Measurements from ENCODE around the gene PLCB1.

The PLCB1 gene

DNA sequence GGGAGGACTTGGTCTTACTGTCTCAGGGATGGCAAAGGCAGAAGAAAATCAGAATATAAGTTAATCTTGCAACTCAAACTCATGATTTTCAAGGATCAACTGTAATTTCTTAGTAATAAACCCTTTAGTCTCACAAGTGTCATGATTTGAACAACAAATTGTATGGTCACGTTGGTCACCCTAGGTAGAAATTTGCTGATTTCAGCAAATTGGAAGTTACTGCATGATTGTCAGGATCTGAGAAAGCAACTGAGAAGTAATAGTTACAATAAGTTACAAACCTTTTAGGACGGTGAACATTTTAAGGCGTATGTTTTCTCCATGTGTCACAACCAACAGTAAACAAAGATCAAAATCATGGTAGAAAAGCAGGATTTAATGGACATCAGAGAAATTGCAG lies 375.2 kb downstream of the PLCB1 start:
- DNase-seq (ENCODE audit: low read depth) = no peak

DNA sequence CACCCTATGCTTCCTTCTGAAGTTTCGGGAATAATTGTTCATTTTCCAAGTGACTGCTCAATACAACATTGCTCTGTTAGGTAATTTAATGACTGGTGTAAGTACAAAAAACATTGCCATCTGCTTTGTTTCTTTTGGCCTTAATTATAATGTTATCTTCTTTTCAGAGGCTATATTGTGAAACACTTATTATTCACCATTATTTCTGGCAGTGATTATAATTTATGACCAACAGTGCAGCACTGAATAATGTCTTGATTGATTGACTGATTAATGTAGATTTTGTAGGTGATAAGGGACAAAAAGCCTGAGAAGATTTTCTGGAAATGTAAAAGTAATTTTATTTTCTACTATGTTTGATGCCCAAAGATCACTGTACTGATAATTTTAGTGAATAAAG lies 377.7 kb downstream of the PLCB1 start:
- peak; percentile 11 for DNase-seq (ENCODE audit: low read depth)

DNA sequence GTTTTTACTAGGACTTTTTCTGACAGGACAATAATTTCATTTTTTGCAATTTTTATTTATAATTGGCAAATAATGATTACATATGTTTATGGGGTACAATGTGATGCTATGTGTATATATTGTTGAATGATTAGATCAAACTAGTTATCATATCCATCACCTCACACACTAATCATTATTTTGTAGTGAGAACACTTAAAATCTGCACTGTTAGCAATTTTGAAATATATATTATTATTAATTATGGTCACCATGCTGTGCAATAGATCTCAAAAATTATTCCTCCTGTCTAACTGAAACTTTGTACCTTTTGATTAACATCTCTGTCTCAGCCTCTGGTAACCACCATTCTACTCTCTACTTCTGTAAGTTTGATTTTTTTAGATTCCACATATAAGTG lies 378.7 kb downstream of the PLCB1 start:
- DNase-seq (ENCODE audit: low read depth) = no peak

DNA sequence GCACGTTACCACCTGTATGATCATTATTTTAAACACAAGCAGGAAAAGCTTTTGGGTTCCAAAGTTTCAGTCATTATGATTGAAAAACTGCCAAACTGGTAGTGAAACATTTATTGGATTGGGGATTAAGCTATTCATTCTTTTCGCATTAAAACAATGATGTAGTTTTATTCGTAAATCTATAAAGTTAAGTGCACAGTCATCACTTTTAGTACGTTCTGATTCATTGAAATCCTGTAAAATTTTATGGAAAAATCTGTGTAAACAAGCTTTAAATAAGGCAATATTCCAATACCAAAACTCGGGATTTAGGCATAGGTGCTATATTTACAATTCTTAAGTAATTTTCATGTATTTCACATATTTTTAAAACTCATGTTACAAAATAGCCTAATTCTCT lies 379.9 kb downstream of the PLCB1 start:
- no peak for DNase-seq (ENCODE audit: low read depth)

DNA sequence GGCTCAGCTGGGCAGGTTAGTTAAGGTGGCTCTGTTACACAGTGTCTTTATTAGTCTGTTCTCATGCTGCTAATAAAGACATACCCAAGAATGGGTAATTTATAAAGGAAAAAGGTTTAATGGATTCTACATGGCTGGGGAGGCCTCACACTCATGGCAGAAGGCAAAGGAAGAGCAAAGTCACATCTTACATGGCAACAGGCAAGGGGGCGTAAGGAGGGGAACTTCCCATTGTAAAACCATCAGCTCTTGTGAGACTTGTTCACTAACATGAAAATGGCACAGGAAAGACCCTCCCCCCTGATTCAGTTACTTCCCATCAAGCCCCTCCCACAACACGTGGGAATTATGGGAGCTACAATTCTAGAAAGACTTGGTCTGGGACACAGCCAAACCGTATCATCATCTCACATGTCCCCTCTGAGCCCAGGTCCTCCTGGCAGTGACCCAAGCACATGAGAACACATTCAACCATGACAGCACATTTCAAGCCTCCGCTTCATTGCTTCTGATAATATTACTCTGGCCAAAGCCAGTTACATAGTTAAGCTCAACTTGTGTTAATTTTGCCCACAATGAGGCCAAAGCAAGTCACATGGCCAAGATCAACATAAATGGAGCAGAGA lies 383.9 kb downstream of the PLCB1 start:
- no peak for DNase-seq (ENCODE audit: low read depth)

DNA sequence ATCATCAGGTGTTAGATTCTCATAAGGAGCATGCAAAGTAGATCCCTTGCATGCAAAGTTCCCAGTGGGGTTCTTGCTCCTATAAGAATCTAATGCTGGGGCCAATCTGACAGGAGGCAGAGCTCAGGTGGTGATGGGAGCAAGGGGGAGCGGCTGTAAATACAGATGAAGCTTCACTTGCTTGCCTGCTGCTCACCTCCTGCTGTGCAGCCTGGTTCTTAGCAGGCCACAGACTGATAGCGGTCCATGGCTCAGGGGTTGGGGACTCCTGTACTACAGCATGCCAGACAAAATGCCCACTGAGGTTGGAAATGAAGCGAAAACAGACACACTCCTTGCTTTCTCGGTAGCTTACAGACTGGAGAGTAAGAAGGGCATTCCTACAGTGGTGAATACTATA lies 386.8 kb downstream of the PLCB1 start:
- no peak for DNase-seq (ENCODE audit: low read depth)

DNA sequence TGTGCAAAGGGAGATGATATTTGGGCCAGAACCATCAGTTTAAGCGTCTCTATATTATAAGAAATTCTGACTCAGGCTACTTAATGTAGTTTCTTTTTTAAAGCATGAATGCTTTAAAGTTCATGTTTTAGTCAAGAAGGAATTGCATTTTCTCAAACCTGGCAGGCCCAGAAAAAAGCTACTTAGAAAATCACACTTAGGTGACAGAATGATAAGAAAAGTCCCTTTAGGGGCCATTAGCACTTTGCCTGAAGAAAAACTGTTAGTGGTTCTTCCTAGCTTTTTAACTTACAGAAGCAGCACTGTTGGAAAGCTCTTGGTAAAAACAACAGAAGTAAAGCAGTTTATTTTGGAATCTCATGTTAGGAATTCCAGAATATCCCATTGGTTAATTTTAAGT lies 387.8 kb downstream of the PLCB1 start:
- DNase-seq (ENCODE audit: low read depth) = no peak

DNA sequence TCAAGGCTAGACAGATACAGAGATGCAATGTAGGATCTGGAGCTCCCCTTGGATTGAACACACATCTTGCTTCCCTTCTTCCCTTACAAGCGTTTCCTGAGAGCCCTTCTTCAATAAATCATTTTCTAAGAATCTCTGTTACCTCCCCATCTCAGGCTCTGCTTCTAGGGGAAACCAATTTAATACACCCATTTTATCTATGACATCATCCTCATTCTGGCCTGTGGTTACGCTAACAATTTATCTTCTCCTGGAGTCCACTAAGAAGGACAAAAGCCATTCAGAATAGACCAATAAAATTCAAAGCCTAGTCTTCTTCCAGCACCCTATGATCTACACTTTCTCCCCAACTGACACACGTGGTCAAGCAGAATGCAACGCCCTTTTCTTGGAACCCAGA lies 390.1 kb downstream of the PLCB1 start:
- no peak for DNase-seq (ENCODE audit: low read depth)

DNA sequence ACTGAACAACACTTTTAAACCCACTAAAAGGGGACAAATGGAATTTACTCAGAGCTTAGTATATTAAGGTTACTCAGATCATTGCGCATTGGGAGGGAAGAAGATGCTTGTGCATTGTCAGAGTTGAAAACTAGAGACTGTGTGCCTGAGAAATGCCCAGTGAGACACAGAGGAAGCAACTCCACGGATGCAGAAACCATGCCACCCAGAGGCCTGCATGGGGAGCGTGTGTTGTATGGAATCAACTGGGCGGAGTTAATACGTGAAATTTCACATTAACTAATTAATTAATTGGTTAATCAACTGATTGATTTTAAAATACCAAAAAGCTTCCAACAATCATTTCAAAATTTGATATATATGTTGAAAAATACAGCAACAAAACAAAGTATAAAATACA lies 391.6 kb downstream of the PLCB1 start:
- no peak for DNase-seq (ENCODE audit: low read depth)

DNA sequence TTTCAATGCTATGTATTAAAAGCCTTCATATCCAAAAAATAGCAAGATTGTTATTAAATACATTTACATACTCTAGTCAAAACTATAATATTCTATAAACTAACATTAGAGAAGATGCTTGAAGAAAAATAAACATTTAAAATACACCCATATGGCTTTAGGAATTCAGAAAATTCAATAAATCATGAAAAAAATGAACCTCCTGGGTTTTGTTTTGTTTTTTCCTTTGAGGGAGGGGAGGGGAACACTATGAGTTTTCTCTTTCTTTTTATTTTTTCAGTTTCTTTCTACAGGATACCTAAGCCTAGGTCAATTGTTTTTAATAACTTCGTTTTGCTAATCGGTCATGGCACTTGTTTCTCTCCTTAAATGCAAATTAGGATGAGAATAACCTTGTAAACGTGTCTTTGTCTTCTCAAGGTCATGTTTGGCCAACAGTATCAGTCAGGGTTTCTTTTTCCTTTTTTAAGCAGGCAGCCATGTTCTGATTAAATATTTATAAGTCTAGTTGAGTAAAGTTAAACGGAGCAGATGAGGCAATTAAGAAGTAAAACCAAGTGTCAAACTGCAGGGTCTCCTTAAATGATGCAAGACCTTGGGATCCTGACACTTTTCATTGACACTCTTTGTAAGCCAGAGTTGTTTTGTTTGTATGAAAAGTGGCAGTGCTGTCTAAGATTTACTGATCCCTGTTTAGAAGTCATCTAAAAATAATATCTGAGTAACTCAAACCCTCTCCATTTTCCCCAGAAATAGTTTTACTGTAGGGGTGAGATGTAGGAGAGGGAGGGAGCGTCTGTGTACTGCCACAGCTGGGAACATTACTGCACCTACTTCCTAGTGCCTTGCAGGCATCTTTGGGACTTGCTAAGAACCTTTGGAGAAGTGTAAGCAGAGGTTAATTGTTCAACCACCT lies 392.3 kb downstream of the PLCB1 start:
- no peak for DNase-seq (ENCODE audit: low read depth)

DNA sequence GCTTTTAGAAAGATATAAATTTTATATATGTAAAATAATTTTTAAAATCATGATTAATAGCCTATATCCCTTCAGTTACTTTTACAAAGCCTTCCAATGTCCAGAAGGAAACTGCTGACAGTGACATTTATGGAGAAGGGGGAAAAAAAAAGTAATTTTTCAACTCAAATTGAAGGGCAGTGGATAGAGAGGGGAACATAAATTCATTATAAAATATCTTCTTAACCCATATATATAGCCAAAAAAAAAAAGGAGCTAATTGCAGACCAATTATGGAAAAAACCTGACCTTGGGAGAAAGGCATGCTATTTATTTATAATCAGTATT lies 392.9 kb downstream of the PLCB1 start:
- no peak for DNase-seq (ENCODE audit: low read depth)

DNA sequence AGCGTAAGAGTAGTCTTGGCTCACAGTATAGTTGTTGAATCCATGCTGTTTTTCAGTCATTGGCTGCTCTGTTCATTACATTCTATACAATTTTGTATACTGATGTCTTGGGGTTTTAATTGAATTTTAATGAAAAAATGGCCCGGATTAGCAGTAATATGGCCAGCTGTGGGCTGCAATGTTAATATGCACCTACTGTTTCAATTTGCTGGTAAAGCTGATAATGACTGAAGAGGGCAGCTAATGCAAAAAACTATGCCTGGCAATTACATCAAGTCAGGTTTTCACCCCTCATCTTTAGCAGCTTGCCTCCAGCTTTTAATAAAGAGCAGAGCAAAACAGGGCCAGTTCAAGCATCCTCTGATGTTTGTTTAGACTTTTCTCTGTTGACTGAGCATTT lies 394.5 kb downstream of the PLCB1 start:
- DNase-seq (ENCODE audit: low read depth) = no peak

DNA sequence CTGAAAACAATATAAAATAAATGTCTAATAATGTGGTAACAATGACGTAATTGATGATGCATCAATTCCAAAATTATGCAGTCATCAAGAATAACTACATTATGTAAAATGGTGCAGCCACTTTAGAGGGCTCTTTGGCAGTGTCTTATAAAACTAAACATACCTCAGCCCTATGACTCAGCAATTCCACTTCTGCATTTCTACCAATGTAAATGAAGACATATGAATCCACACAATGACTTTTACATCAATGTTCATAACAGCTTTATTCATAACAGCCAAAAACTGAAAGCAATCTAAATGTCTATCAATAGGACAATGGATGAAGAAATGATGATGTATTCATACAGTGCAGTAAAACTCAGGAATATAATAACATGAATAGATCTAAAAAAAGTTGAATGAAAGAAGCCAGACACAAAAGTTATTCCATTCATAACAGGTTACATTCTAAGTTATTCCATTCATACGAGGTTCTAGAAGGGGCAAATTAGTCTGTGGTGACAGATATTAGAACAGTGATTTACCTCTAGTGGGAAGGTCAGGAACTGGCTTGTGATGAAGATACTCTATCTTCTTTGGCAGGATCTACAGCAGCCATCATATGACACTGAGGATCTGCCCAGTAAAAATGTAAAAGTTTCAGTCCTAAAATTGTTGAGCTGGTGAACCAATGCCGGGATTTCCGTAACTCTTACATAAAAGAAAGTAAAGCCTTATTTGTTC lies 396.1 kb downstream of the PLCB1 start:
- peak; percentile 76 for DNase-seq (ENCODE audit: low read depth)

DNA sequence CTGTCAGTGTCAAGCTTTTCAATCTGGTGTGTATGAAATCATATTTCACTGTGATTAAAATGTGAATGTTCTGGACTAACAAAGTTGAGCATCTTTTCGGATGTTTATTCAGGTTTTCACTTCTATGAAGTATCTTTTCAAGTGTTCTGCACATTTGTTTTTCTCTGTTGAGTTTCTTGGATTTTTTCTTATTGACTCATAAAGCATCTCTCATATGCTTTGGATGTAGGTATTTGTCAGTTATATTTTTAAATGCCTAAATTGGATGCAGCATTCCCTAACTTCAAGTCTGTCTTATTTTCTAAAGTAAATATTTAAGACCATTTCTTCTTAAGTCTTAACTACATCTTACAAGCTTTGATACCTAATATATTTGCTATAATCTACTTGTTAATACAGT lies 398.0 kb downstream of the PLCB1 start:
- DNase-seq (ENCODE audit: low read depth) = no peak

DNA sequence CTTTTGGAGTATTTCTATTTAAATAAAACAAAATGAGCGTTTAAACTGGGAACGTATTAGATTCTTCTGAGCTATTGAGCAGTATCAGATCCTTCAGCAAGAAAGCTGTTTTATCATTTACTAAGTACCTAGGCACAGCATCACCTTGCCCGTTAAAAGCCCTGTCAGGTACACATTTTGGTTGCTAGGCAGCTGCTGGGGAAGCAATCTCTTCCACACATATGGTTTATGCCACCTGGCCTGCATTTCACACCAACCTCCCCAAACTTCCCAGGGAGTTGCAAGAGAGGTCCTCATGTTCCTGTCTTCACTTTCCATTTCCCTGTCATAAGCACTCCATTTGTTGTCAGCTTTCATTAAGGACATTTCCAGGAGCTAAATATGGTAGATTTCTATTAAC lies 400.1 kb downstream of the PLCB1 start:
- DNase-seq (ENCODE audit: low read depth) = no peak

DNA sequence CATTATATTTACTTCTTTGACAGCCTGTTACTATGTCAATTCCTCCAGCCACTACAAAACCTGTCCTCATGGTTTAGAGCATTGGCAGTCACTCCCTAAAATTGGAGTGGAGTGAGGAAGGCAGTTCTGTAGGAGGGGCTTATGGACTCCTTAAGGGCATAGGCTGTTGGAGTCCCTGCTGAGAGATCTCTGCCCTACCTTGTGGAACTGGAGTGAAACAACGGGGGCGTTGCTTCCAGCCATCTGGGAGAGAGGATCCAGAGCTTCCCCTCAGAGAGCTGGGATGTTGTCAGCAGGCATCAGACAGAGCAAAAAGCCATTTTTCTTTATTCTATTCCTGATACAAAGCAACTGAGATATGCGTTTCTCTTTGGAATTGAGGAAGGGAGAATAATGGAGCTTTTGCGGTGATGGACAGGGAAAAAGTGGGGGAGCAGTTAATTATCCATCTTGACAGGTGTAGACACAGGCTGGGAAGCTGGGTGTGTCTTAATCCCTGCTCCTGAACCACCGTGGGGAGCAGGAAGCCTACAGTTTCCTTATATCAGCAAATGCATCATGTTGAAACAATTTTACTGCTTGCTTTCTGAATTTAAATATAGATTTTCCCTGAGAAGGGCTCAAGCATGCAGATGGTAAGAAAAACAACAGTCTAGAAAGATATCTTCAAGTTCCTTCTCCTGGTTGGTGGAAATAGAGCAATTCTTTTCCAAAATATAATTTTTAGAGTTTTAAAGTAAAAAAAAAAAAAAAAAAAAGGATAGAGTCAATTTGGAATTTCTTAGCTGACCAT lies 402.5 kb downstream of the PLCB1 start:
- DNase-seq (ENCODE audit: low read depth) = no peak

DNA sequence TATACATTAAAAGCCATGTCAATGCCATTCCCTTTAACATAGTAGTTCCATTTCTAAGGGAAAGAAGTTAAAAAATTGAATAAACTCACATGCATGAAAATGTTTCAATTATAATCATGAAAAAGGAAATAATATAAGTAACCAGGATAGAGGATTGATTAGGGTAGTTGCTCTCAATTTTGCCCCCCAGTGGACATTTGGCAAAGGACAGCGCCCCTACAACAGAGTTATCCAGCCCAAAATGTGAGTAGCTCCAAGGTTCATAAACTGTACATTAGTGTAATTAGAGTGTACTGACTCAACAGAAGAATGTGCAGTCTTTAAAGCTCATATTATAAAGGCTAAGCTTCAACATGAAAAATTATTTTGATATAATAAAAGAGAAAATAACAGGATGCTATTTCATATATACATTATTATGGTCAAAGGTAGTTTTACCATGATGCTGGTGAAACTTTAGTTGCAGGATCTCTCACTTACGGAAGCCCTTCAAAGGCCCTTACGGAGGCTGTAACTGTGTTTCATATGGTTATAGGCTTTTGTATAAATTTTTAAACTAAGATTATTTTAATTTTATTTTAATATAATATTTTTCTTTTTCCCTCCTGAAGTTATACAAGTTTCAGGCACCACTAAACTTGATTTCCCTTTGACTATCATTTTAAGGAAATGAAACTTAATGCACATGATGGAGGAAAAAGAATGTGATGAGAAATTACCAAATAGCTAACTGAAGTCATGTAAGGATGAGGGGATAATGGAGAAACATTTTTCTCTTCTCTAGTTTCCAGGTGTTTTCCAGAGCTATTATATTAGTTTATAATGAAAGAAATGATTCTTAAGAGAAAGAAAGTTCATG lies 403.6 kb downstream of the PLCB1 start:
- DNase-seq (ENCODE audit: low read depth) = no peak

DNA sequence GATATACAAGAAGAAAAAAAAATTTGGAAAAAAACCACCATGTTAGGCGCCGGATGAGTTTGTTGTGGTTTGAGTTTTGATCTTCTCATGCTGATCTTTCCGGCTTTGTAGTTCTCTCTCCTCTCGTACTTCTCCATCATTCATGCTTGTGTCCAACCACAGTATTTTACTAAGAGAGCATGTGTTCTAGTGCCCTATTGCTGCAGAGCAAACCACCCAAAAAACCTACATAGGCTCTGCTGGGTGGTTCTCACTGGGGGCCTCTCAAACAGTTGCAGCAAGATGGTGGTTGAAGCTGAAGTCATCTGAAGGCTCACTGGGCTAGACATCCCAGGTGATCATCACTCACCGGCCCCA lies 404.2 kb downstream of the PLCB1 start:
- no peak for DNase-seq (ENCODE audit: low read depth)

DNA sequence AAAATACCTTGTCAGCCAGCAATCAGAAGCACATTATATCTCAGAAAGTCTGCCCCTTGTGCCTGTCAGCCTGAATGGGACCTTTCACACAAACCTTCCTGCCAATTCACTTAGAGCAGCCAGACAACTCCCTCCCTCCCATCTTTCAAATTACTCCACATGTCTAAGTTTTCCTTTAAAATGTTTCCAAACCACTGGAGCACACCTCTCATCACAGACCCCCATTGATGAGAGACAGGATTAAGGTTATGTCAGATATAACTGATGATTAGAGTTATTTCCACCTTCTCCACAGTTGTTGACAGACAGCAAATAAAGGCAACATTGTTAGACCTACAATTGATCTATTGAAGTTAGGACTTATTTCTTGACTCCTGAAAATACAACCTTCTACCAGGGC lies 408.4 kb downstream of the PLCB1 start:
- no peak for DNase-seq (ENCODE audit: low read depth)

DNA sequence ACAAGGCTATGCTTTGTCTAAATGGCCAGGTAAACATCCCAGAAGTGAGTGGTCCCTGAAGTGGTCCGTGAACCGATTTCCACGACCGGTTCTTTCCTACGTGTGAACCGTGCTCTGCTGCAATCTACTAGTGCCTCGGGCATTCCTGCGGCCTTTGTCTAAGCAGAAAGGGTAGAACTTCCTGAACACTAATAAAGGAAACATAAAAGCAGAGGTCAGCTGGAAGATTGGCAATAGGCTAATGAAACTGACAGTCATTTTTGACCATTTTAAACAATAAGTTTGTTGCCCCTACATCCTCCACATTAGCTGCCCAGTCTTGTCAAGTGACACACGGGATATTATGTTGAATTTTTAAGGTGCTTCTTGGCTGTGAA lies 410.0 kb downstream of the PLCB1 start:
- DNase-seq (ENCODE audit: low read depth) = no peak

DNA sequence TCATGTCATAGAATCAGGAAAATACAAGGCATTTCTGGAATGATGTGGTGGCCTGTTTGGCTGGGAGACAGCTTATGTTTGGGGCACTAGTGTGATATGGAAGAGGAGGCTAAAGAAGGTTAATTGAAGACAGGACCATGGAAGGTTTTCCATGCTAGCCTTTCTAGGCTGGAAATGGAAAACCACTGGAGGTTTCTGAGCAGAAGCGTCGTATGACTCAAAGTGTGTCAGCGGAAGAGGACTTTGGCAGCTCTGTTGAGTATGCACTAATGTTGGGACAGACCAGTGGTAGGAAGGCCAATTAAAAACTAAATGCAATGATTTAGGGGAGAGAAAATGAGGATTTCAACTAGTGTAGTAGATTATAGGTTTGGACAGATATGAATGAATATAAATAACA lies 413.1 kb downstream of the PLCB1 start:
- DNase-seq (ENCODE audit: low read depth) = peak; percentile 4
